DOHH2 (cell line): ENCODE data around the gene TSHZ2.

Source experiments
- EZH2phosphoT487 ChIP-seq: fragments of 200-600 bp; sonication (generic); IDR thresholded peaks from 2 replicates; pipeline ENCODE4 v1.6.1; 2017; ENCODE audit warnings: borderline replicate concordance, mild to moderate bottlenecking, antibody characterized with exemption, low read length, moderate library complexity, mixed read lengths
- TF ChIP-seq, protein P1 (sequence below): fragments of 200-600 bp; sonication (generic); IDR thresholded peaks from one replicate; pipeline ENCODE4 v1.5.1; 2014; ENCODE audit warnings: antibody characterized with exemption, mild to moderate bottlenecking, low read depth, low read length; ENCODE audit not compliant: poor library complexity, severe bottlenecking

DNA sequence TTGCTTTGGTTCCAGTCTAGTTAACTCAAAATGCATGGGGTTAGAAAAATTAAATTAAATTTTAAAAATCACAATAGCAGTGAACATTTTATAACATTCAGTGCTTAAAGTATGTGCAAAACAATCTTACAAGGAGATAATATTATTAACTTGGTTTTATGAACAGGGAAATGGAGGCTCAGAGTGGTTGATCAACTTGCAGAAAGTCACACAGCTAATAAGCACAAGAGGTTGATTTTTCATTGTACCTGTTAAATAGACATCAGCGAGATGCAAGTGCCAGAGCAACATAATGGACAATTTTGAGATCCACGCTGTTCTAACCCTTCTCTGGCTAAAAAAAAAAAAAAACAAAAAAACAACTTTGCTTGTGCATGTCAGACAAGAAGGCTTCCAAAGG is 219.8 kb downstream of the TSHZ2 start:
- TF ChIP-seq, protein P1, sequence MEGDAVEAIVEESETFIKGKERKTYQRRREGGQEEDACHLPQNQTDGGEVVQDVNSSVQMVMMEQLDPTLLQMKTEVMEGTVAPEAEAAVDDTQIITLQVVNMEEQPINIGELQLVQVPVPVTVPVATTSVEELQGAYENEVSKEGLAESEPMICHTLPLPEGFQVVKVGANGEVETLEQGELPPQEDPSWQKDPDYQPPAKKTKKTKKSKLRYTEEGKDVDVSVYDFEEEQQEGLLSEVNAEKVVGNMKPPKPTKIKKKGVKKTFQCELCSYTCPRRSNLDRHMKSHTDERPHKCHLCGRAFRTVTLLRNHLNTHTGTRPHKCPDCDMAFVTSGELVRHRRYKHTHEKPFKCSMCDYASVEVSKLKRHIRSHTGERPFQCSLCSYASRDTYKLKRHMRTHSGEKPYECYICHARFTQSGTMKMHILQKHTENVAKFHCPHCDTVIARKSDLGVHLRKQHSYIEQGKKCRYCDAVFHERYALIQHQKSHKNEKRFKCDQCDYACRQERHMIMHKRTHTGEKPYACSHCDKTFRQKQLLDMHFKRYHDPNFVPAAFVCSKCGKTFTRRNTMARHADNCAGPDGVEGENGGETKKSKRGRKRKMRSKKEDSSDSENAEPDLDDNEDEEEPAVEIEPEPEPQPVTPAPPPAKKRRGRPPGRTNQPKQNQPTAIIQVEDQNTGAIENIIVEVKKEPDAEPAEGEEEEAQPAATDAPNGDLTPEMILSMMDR, result no peak
- TF ChIP-seq EZH2phosphoT487, result no peak
